ENCODE data around the gene GRID1. TPM values are rescaled to one million over a fixed set of nuclear protein-coding genes. Genes with fewer than 3 reads are reported as not detected.

Gene GRID1
- total RNA-seq, 4 donors from 2014 or later: 0.40 to 1.9 (median 1.00) TPM

GRCh38 chr10:86229811-86230556 is 136.6 kb downstream of the GRID1 start:
- H3K36me3 ChIP-seq: no peaks in the 10 kb centered on the region
- 61% methylated on average over 6 of the region's 6 CpGs; no CpG with 5 or more reads in 1 of the 2 donors for WGBS, 2 donors (ENCODE audit: low coverage in 1 of 2)
- no peaks in the 10 kb centered on the region for H3K4me1 ChIP-seq
- H3K9me3 ChIP-seq: no peaks in the 10 kb centered on the region
- in situ Hi-C loops (cut with MboI; ENCODE audit: low pct_ligation_motif_present in 1 of 4, low pct_unique_long_range_greater_than_20kb in 1 of 4, low sequenced_read_pairs in 3 of 4): no loop called here
- no peak overlapping the region for H3K4me3 ChIP-seq
- intact Hi-C loops (cut with DNase I; ENCODE audit: low total_unique reads): no loop called here
- H3K27ac ChIP-seq: no peak overlapping the region
- DNase-seq: no peak
- TF ChIP-seq POLR2AphosphoS5 (IDR thresholded peaks at IDR 0.05) (no peak), EP300 (IDR thresholded peaks at IDR 0.05; ENCODE audit: low read depth) (no peak), CTCF (IDR thresholded peaks at IDR 0.05) (no peak), POLR2A (IDR thresholded peaks at IDR 0.05) (no peak)
- no peaks in the 10 kb centered on the region for H3K27me3 ChIP-seq

DNA sequence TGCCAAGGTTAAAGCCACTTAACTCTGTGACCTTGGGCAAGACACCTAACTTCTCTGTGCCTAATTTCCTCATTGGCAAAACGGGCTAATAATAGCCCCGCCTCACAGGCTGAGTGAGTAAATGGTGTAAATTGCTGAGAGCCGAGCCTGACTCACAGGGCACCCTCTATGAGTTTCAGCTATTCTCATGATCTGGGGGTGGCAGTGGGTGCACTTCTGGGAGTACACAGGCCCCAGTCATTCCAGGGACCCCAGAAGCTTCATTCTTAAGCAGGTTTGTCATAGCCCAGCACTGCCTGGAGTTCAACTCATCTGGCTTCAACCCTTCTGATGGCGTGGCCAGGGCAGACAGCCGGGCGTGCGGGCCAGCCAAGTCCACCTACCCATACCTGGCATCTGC is 137.2 kb downstream of the GRID1 start:
- H3K4me3 ChIP-seq: no peak overlapping the region
- intact Hi-C loops (cut with DNase I; ENCODE audit: low total_unique reads): no loop called here
- no peaks in the 10 kb centered on the region for H3K27me3 ChIP-seq
- H3K36me3 ChIP-seq: no peaks in the 10 kb centered on the region
- H3K4me1 ChIP-seq: no peaks in the 10 kb centered on the region
- H3K27ac ChIP-seq: no peak overlapping the region
- in situ Hi-C loops (cut with MboI; ENCODE audit: low pct_ligation_motif_present in 1 of 4, low pct_unique_long_range_greater_than_20kb in 1 of 4, low sequenced_read_pairs in 3 of 4): no loop called here
- H3K9me3 ChIP-seq: no peaks in the 10 kb centered on the region
- TF ChIP-seq POLR2AphosphoS5 (IDR thresholded peaks at IDR 0.05) (no peak), POLR2A (IDR thresholded peaks at IDR 0.05) (no peak), EP300 (IDR thresholded peaks at IDR 0.05; ENCODE audit: low read depth) (no peak), CTCF (IDR thresholded peaks at IDR 0.05) (no peak)
- 78% methylated on average over 7 of the region's 7 CpGs; no CpG with 5 or more reads in 1 of the 2 donors for WGBS, 2 donors (ENCODE audit: low coverage in 1 of 2)
- DNase-seq: no peak

- no peak for DNase-seq
- Histone ChIP-seq H3K36me3 (no peaks in the 10 kb centered on the region), H3K4me1 (no peaks in the 10 kb centered on the region), H3K9me3 (no peaks in the 10 kb centered on the region), H3K27ac (no peak overlapping the region), H3K27me3 (no peaks in the 10 kb centered on the region), H3K4me3 (no peak overlapping the region)
- intact Hi-C loops (cut with DNase I; ENCODE audit: low total_unique reads) (no loop called here), in situ Hi-C loops (cut with MboI; ENCODE audit: low pct_ligation_motif_present in 1 of 4, low pct_unique_long_range_greater_than_20kb in 1 of 4, low sequenced_read_pairs in 3 of 4) (no loop called here)
- TF ChIP-seq EP300 (IDR thresholded peaks at IDR 0.05; ENCODE audit: low read depth) (no peak), POLR2A (IDR thresholded peaks at IDR 0.05) (no peak), POLR2AphosphoS5 (IDR thresholded peaks at IDR 0.05) (no peak), CTCF (IDR thresholded peaks at IDR 0.05) (no peak)
- 71 to 84% methylated on average over 3 to 6 of the region's 6 CpGs for WGBS, 2 donors (ENCODE audit: low coverage in 1 of 2)
These were observed 138.9 kb downstream of the GRID1 start for GRCh38 chr10:86227501-86228258.

DNA sequence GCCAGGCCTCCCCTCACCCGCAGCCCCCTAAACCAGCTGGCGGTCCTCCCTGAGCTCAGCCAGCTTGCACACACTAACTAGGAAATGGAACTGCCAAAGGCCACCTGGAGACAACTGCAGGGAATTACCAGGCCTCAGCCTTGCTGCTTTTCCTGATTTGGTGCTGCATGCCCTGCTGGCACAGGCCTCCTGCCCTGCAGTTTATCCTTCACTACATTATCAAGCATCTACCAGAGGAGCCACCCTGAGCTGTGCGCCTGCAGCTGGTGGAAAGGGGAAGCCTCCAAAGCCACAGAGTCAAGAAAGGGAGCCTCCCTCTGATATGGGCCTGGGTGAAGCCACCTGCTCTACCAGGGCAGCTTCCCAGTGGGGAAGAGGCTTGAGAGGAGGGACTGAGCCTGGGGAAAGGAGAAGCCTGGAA is 139.8 kb downstream of the GRID1 start:
- H3K4me1 ChIP-seq: no peaks in the 10 kb centered on the region
- no peak overlapping the region for H3K27ac ChIP-seq
- no peaks in the 10 kb centered on the region for H3K27me3 ChIP-seq
- H3K36me3 ChIP-seq: no peaks in the 10 kb centered on the region
- 80 to 88% methylated on average over 1 to 3 of the region's 3 CpGs for WGBS, 2 donors (ENCODE audit: low coverage in 1 of 2)
- H3K9me3 ChIP-seq: no peaks in the 10 kb centered on the region
- in situ Hi-C loops (cut with MboI; ENCODE audit: low pct_ligation_motif_present in 1 of 4, low pct_unique_long_range_greater_than_20kb in 1 of 4, low sequenced_read_pairs in 3 of 4) (no loop called here), intact Hi-C loops (cut with DNase I; ENCODE audit: low total_unique reads) (no loop called here)
- no peak for TF ChIP-seq EP300 (IDR thresholded peaks at IDR 0.05; ENCODE audit: low read depth)
- no peak for TF ChIP-seq POLR2A (IDR thresholded peaks at IDR 0.05)
- TF ChIP-seq POLR2AphosphoS5 (IDR thresholded peaks at IDR 0.05): no peak
- TF ChIP-seq CTCF (IDR thresholded peaks at IDR 0.05): no peak
- no peak overlapping the region for H3K4me3 ChIP-seq
- DNase-seq: no peak
